ENCODE measurements around the gene TRIM65. TPM values are rescaled to one million over a fixed set of nuclear protein-coding genes. Genes with fewer than 3 reads are reported as not detected.

TRIM65 gene
- total RNA-seq, 1 donor from 2014 or later = 15.4 TPM

DNA sequence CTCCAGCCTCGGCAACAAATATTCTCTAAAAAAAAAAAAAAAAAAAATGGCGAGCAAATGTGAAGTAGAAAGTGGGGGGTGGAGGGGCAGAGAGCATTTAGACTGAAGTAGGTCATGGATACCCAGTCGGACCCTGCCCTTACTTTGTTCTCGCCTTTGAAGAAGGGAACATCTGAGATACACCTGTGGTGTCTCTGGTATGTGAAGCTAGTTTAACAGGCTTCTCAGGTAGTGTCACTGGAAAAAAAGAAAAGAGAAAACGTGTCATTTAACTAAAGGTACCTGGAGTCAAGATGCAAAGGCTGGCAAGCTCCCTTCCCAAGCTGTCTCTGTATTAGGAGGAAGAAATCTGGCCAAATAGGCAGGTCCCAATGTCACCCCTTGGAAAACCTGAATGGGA is 36.1 kb upstream of the TRIM65 start:
- no peaks in the 10 kb centered on the region for H4K20me1 ChIP-seq (ENCODE audit: insufficient read depth, low read length)
- no peak overlapping the region for H2AFZ ChIP-seq (ENCODE audit: low read depth, low read length)
- no peak overlapping the region for H3K27ac ChIP-seq (ENCODE audit: low read depth, low read length)
- H3K4me3 ChIP-seq (ENCODE audit: insufficient read depth, low read depth, low read length) = no peak overlapping the region
- Mint-ChIP-seq H3K4me3 (ENCODE audit: unreplicated experiment) (no peak overlapping the region), H3K4me1 (ENCODE audit: low read depth, unreplicated experiment) (no peaks in the 10 kb centered on the region), H3K27ac (ENCODE audit: unreplicated experiment) (no peak overlapping the region), H3K27me3 (ENCODE audit: low read depth, unreplicated experiment) (no peaks in the 10 kb centered on the region), H3K9me3 (ENCODE audit: unreplicated experiment) (no peaks in the 10 kb centered on the region), H3K36me3 (ENCODE audit: low read depth, unreplicated experiment) (peaks cover 5% of the 10 kb centered on the region)
- FAIRE-seq (no peak), DNase-seq (ENCODE audit: low read depth) (no peak)
- no peaks in the 10 kb centered on the region for H3K27me3 ChIP-seq (ENCODE audit: insufficient read depth, low read length)
- H3K4me2 ChIP-seq (ENCODE audit: low read length) = no peak overlapping the region
- no peak overlapping the region for H3K9ac ChIP-seq (ENCODE audit: low read length)
- TF ChIP-seq, protein P1, sequence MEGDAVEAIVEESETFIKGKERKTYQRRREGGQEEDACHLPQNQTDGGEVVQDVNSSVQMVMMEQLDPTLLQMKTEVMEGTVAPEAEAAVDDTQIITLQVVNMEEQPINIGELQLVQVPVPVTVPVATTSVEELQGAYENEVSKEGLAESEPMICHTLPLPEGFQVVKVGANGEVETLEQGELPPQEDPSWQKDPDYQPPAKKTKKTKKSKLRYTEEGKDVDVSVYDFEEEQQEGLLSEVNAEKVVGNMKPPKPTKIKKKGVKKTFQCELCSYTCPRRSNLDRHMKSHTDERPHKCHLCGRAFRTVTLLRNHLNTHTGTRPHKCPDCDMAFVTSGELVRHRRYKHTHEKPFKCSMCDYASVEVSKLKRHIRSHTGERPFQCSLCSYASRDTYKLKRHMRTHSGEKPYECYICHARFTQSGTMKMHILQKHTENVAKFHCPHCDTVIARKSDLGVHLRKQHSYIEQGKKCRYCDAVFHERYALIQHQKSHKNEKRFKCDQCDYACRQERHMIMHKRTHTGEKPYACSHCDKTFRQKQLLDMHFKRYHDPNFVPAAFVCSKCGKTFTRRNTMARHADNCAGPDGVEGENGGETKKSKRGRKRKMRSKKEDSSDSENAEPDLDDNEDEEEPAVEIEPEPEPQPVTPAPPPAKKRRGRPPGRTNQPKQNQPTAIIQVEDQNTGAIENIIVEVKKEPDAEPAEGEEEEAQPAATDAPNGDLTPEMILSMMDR (IDR thresholded peaks at IDR 0.05; ENCODE audit: insufficient read depth, low read depth, low read length) = no peak
- no peak for TF ChIP-seq EZH2 (IDR thresholded peaks at IDR 0.05; ENCODE audit: insufficient read depth, low read length)
- no peaks in the 10 kb centered on the region for H3K9me3 ChIP-seq (ENCODE audit: insufficient read depth, low read depth, low read length)
- no peaks in the 10 kb centered on the region for H3K4me1 ChIP-seq (ENCODE audit: insufficient read depth, low read length)
- H3K36me3 ChIP-seq (ENCODE audit: insufficient read depth, low read length) = no peaks in the 10 kb centered on the region
- H3K79me2 ChIP-seq (ENCODE audit: insufficient read depth, low read length) = no peaks in the 10 kb centered on the region

DNA sequence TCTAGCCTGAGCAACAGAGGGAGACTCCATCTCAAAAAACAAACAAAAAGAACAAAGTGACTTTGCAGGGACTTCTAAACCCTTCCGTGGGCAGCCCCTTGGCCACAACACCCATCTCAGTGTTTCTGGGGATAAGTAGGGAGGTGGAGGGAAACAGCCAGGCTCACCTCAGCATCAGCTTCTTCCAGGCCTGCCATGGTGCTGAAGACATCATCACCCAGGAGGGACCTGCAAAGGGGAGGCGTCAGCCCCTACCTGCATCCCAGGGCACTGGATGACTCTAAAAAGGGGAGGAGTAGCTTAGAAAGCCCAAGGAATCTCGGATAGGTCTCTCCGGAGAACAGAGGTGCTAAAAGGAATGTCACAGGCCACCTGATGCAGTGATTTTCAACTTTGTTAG is 34.3 kb upstream of the TRIM65 start:
- H3K27ac Mint-ChIP-seq (ENCODE audit: unreplicated experiment) = no peak overlapping the region

DNA sequence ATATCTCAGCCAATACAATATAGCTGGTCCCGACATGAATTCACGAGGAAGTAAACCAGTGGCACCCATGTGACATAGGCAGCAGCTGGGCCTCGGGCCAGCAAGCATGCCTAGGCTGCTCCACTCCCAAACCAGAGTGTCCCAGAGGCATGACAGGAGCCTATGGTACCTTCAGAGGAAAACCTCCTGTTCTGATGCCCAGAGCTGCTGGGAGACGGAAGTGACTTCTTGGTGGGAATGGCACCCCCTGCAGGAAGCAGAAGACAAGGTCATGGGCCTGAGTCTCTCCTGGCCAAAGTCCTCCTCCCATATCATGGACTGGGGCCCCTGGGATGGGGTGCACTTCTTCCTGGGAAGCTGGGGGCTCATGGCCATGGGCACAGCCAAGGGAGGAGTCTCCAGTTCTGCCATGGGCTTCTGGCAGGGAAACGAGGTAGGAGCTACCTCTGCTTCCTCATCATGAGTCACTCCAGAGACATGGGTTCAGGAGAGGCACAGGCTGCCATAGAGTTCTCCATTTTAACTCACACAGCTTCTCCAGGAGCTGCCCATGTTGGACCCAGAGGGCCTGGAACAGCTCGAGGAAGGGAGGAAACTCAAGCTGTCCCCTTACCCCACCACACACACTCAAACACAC is 30.7 kb upstream of the TRIM65 start:
- Histone ChIP-seq H3K4me1 (ENCODE audit: insufficient read depth, low read length) (no peaks in the 10 kb centered on the region), H3K36me3 (ENCODE audit: insufficient read depth, low read length) (peaks cover 2% of the 10 kb centered on the region), H2AFZ (ENCODE audit: low read depth, low read length) (no peak overlapping the region), H3K9me3 (ENCODE audit: insufficient read depth, low read depth, low read length) (no peaks in the 10 kb centered on the region), H3K27me3 (ENCODE audit: insufficient read depth, low read length) (no peaks in the 10 kb centered on the region), H3K9ac (ENCODE audit: low read length) (no peak overlapping the region), H4K20me1 (ENCODE audit: insufficient read depth, low read length) (no peaks in the 10 kb centered on the region), H3K4me2 (ENCODE audit: low read length) (no peak overlapping the region), H3K79me2 (ENCODE audit: insufficient read depth, low read length) (no peaks in the 10 kb centered on the region), H3K27ac (ENCODE audit: low read depth, low read length) (no peak overlapping the region), H3K4me3 (ENCODE audit: insufficient read depth, low read depth, low read length) (no peak overlapping the region)
- no peak for DNase-seq (ENCODE audit: low read depth)
- Mint-ChIP-seq H3K4me3 (ENCODE audit: unreplicated experiment) (no peak overlapping the region), H3K36me3 (ENCODE audit: low read depth, unreplicated experiment) (peaks cover 6% of the 10 kb centered on the region), H3K27ac (ENCODE audit: unreplicated experiment) (no peak overlapping the region), H3K9me3 (ENCODE audit: unreplicated experiment) (no peaks in the 10 kb centered on the region), H3K27me3 (ENCODE audit: low read depth, unreplicated experiment) (peaks cover 1% of the 10 kb centered on the region), H3K4me1 (ENCODE audit: low read depth, unreplicated experiment) (no peaks in the 10 kb centered on the region)
- no peak for TF ChIP-seq EZH2 (IDR thresholded peaks at IDR 0.05; ENCODE audit: insufficient read depth, low read length)
- TF ChIP-seq, protein P1 (IDR thresholded peaks at IDR 0.05; ENCODE audit: insufficient read depth, low read depth, low read length) = no peak
- no peak for FAIRE-seq

More for the DNA sequence above, 34.3 kb upstream of the TRIM65 start:
- no peak overlapping the region for H3K4me3 Mint-ChIP-seq (ENCODE audit: unreplicated experiment)
- H3K79me2 ChIP-seq (ENCODE audit: insufficient read depth, low read length) = no peaks in the 10 kb centered on the region
- no peak overlapping the region for H3K9ac ChIP-seq (ENCODE audit: low read length)
- no peak overlapping the region for H3K4me2 ChIP-seq (ENCODE audit: low read length)
- H4K20me1 ChIP-seq (ENCODE audit: insufficient read depth, low read length) = no peaks in the 10 kb centered on the region
- DNase-seq (ENCODE audit: low read depth) (no peak), FAIRE-seq (no peak)
- no peak overlapping the region for H2AFZ ChIP-seq (ENCODE audit: low read depth, low read length)
- H3K9me3 ChIP-seq (ENCODE audit: insufficient read depth, low read depth, low read length) = no peaks in the 10 kb centered on the region
- H3K27ac ChIP-seq (ENCODE audit: low read depth, low read length) = no peak overlapping the region
- no peak overlapping the region for H3K4me3 ChIP-seq (ENCODE audit: insufficient read depth, low read depth, low read length)
- no peaks in the 10 kb centered on the region for H3K9me3 Mint-ChIP-seq (ENCODE audit: unreplicated experiment)
- H3K36me3 Mint-ChIP-seq (ENCODE audit: low read depth, unreplicated experiment) = peaks cover 5% of the 10 kb centered on the region
- H3K27me3 Mint-ChIP-seq (ENCODE audit: low read depth, unreplicated experiment) = no peaks in the 10 kb centered on the region
- peaks cover 2% of the 10 kb centered on the region for H3K36me3 ChIP-seq (ENCODE audit: insufficient read depth, low read length)
- H3K4me1 Mint-ChIP-seq (ENCODE audit: low read depth, unreplicated experiment) = no peaks in the 10 kb centered on the region
- no peak for TF ChIP-seq EZH2 (IDR thresholded peaks at IDR 0.05; ENCODE audit: insufficient read depth, low read length)
- TF ChIP-seq, protein P1 (IDR thresholded peaks at IDR 0.05; ENCODE audit: insufficient read depth, low read depth, low read length) = no peak
- H3K4me1 ChIP-seq (ENCODE audit: insufficient read depth, low read length) = no peaks in the 10 kb centered on the region
- no peaks in the 10 kb centered on the region for H3K27me3 ChIP-seq (ENCODE audit: insufficient read depth, low read length)

All from astrocyte (in vitro differentiated cells and primary cell).